ENCODE measurements around the gene NCAM1.

Gene NCAM1

DNA sequence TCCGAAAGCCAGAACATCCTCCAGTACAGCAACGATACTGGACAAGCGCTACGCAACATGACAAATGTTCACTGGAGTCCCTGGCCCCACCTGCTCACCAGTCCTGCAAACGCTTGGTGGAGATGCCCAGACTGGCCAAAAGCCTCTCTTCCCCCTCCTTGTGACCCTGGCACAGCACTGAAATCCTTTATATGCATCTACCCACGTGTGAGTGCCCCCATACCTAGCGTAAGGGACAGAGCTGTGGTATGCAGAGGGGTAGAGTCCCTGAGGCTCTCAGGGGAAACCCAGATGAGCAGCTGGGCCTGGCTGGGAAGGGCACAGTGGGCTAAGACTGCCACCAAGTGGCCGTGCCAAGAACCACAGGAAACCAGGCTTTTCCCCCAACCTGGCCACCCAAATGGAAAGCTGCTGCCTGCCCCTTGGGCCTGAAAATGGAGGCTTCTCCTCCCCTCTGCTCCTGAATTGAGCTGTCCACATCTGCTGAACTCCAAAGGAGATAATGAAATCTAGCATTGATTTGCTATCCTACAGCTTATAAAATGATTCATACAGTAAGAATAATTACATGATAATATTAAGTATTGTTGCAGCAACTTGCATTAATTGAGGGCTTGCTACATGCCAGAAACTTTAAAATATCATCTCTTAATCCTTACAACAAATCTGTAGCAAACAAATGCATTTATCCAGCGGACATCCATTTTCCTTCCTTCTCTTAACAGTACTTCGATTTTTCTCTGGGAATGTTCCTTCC is 328.4 kb downstream of the NCAM1 start:
- WGBS, 2 donors (ENCODE audit: extremely low coverage in 2 of 2, insufficient read length in 2 of 2, insufficient replicate concordance in 1 of 2): no CpG with 5 or more reads among the region's 10 CpGs
- H3K4me1 ChIP-seq (ENCODE audit: control insufficient read depth in 2 of 2, insufficient read depth in 1 of 2, low read depth in 1 of 2, low read length in 2 of 2): peaks cover 0 to 8% of the 10 kb centered on the region in 2 donors
- H3K18ac ChIP-seq (ENCODE audit: low read length): peak overlapping the region; percentile 44
- H2AFZ ChIP-seq (ENCODE audit: low read length): no peak overlapping the region
- H2AK5ac ChIP-seq (ENCODE audit: low read depth, low read length): peak overlapping the region; percentile 51
- H2BK5ac ChIP-seq (ENCODE audit: low read length): no peak overlapping the region
- no peak overlapping the region for H2BK15ac ChIP-seq (ENCODE audit: low read length)
- H3K4ac ChIP-seq (ENCODE audit: low read length): no peak overlapping the region
- no peak overlapping the region for H2BK120ac ChIP-seq (ENCODE audit: low read depth, low read length)
- no peaks in the 10 kb centered on the region for H3K27me3 ChIP-seq (ENCODE audit: control insufficient read depth in 3 of 3, insufficient read depth in 3 of 3, low read depth in 1 of 3, low read length in 3 of 3)
- no peak overlapping the region for H3K23ac ChIP-seq (ENCODE audit: low read depth, low read length, poor library complexity)
- peak; percentile 65 for DNase-seq (ENCODE audit: low spot score)
- H3K9ac ChIP-seq (ENCODE audit: low read depth, low read length, poor library complexity): no peak overlapping the region
- H2BK12ac ChIP-seq (ENCODE audit: low read length): peak overlapping the region; percentile 89
- H4K8ac ChIP-seq (ENCODE audit: low read depth, low read length): no peak overlapping the region
- no peak overlapping the region for H4K91ac ChIP-seq (ENCODE audit: low read depth, low read length, poor library complexity)
- no peaks in the 10 kb centered on the region for H3K36me3 ChIP-seq (replicated peaks in 1 of 2; ENCODE audit: control insufficient read depth in 2 of 2, insufficient read depth in 2 of 2, low read length in 2 of 2)
- H3K4me2 ChIP-seq (ENCODE audit: insufficient read depth, low read length, poor library complexity, severe bottlenecking): no peak overlapping the region
- no peaks in the 10 kb centered on the region for H3K79me1 ChIP-seq (ENCODE audit: low read depth, low read length)
- H3K9me3 ChIP-seq (replicated peaks in 1 of 2; ENCODE audit: control insufficient read depth in 2 of 2, insufficient read depth in 1 of 2, low read depth in 1 of 2, low read length in 2 of 2): no peaks in the 10 kb centered on the region
- H3K27ac ChIP-seq (replicated peaks; ENCODE audit: low read length): no peak overlapping the region
- H3K14ac ChIP-seq (ENCODE audit: low read length): no peak overlapping the region
- no peak overlapping the region for H3K4me3 ChIP-seq (ENCODE audit: low read length in 2 of 2)

DNA sequence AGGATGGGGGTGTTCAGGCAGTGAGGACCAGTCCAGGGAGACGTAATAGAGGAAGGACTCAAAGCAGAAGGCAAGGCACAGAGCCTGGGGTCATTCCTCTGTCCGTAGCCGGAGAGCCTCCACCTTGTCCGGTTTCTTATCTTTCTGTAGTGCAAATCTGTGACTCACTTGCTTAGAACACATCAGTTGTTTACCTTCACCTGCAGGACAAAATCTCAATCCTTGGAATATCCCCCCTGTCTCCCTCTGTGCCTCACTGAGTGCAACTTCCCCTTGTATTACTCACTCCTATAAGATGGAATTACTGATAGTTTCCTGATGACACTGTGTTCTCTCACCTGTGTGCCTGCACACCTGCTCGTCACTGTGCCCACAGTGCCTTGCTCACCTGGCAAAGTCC is 332.7 kb downstream of the NCAM1 start:
- Histone ChIP-seq H3K9me3 (replicated peaks in 1 of 2; ENCODE audit: control insufficient read depth in 2 of 2, insufficient read depth in 1 of 2, low read depth in 1 of 2, low read length in 2 of 2) (no peaks in the 10 kb centered on the region), H4K8ac (ENCODE audit: low read depth, low read length) (no peak overlapping the region), H3K4me3 (ENCODE audit: low read length in 2 of 2) (no peak overlapping the region), H3K4me1 (ENCODE audit: control insufficient read depth in 2 of 2, insufficient read depth in 1 of 2, low read depth in 1 of 2, low read length in 2 of 2) (peaks cover 0 to 5% of the 10 kb centered on the region in 2 donors), H3K4ac (ENCODE audit: low read length) (no peak overlapping the region), H2AFZ (ENCODE audit: low read length) (no peak overlapping the region), H4K91ac (ENCODE audit: low read depth, low read length, poor library complexity) (no peak overlapping the region), H3K9ac (ENCODE audit: low read depth, low read length, poor library complexity) (no peak overlapping the region), H3K18ac (ENCODE audit: low read length) (no peak overlapping the region), H2BK5ac (ENCODE audit: low read length) (no peak overlapping the region), H2BK15ac (ENCODE audit: low read length) (no peak overlapping the region), H3K27me3 (ENCODE audit: control insufficient read depth in 3 of 3, insufficient read depth in 3 of 3, low read depth in 1 of 3, low read length in 3 of 3) (peaks cover 0 to 3% (median 0%) of the 10 kb centered on the region in 3 experiments), H2AK5ac (ENCODE audit: low read depth, low read length) (no peak overlapping the region), H3K36me3 (replicated peaks in 1 of 2; ENCODE audit: control insufficient read depth in 2 of 2, insufficient read depth in 2 of 2, low read length in 2 of 2) (no peaks in the 10 kb centered on the region), H3K14ac (ENCODE audit: low read length) (no peak overlapping the region), H3K27ac (replicated peaks; ENCODE audit: low read length) (no peak overlapping the region), H2BK120ac (ENCODE audit: low read depth, low read length) (no peak overlapping the region), H3K23ac (ENCODE audit: low read depth, low read length, poor library complexity) (no peak overlapping the region), H3K79me1 (ENCODE audit: low read depth, low read length) (no peaks in the 10 kb centered on the region), H2BK12ac (ENCODE audit: low read length) (no peak overlapping the region), H3K4me2 (ENCODE audit: insufficient read depth, low read length, poor library complexity, severe bottlenecking) (no peak overlapping the region)
- no peak for DNase-seq (ENCODE audit: low spot score)
- no CpG with 5 or more reads among the region's 5 CpGs for WGBS, 2 donors (ENCODE audit: extremely low coverage in 2 of 2, insufficient read length in 2 of 2, insufficient replicate concordance in 1 of 2)

DNA sequence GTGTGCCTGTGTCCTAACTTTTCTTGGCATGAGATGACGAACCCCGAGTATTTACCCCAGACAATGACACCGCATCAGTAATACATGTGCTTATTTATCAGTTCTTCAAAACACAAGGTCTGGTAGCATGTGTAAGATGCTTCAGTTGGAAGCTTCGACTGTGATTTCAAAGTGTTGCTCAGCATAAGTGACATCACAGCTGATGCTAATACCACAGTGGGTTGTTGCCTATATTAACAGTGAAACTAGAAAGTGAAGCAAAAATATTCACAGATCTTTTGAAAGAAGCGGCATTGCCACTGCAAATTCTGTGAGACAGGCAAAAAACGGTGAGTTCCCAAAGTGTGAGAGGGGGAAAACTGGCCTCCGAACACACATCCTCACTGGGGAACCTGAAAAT is 334.8 kb downstream of the NCAM1 start:
- H3K9ac ChIP-seq (ENCODE audit: low read depth, low read length, poor library complexity): no peak overlapping the region
- H3K9me3 ChIP-seq (replicated peaks in 1 of 2; ENCODE audit: control insufficient read depth in 2 of 2, insufficient read depth in 1 of 2, low read depth in 1 of 2, low read length in 2 of 2): no peaks in the 10 kb centered on the region
- no peak overlapping the region for H2AK5ac ChIP-seq (ENCODE audit: low read depth, low read length)
- no peak overlapping the region for H3K4ac ChIP-seq (ENCODE audit: low read length)
- H3K4me1 ChIP-seq (ENCODE audit: control insufficient read depth in 2 of 2, insufficient read depth in 1 of 2, low read depth in 1 of 2, low read length in 2 of 2): peaks cover 0 to 2% of the 10 kb centered on the region in 2 donors
- H3K14ac ChIP-seq (ENCODE audit: low read length): no peak overlapping the region
- no peak overlapping the region for H4K8ac ChIP-seq (ENCODE audit: low read depth, low read length)
- DNase-seq (ENCODE audit: low spot score): no peak
- H2AFZ ChIP-seq (ENCODE audit: low read length): no peak overlapping the region
- no peak overlapping the region for H2BK15ac ChIP-seq (ENCODE audit: low read length)
- no peaks in the 10 kb centered on the region for H3K36me3 ChIP-seq (replicated peaks in 1 of 2; ENCODE audit: control insufficient read depth in 2 of 2, insufficient read depth in 2 of 2, low read length in 2 of 2)
- H3K27me3 ChIP-seq (ENCODE audit: control insufficient read depth in 3 of 3, insufficient read depth in 3 of 3, low read depth in 1 of 3, low read length in 3 of 3): peaks cover 0 to 3% (median 0%) of the 10 kb centered on the region in 3 experiments
- H2BK120ac ChIP-seq (ENCODE audit: low read depth, low read length): no peak overlapping the region
- H3K79me1 ChIP-seq (ENCODE audit: low read depth, low read length): no peaks in the 10 kb centered on the region
- H3K18ac ChIP-seq (ENCODE audit: low read length): no peak overlapping the region
- H2BK12ac ChIP-seq (ENCODE audit: low read length): no peak overlapping the region
- H2BK5ac ChIP-seq (ENCODE audit: low read length): no peak overlapping the region
- H3K4me3 ChIP-seq (ENCODE audit: low read length in 2 of 2): no peak overlapping the region
- no peak overlapping the region for H3K27ac ChIP-seq (replicated peaks; ENCODE audit: low read length)
- WGBS, 2 donors (ENCODE audit: extremely low coverage in 2 of 2, insufficient read length in 2 of 2, insufficient replicate concordance in 1 of 2): no CpG with 5 or more reads among the region's 7 CpGs
- no peak overlapping the region for H3K4me2 ChIP-seq (ENCODE audit: insufficient read depth, low read length, poor library complexity, severe bottlenecking)
- no peak overlapping the region for H4K91ac ChIP-seq (ENCODE audit: low read depth, low read length, poor library complexity)
- no peak overlapping the region for H3K23ac ChIP-seq (ENCODE audit: low read depth, low read length, poor library complexity)

DNA sequence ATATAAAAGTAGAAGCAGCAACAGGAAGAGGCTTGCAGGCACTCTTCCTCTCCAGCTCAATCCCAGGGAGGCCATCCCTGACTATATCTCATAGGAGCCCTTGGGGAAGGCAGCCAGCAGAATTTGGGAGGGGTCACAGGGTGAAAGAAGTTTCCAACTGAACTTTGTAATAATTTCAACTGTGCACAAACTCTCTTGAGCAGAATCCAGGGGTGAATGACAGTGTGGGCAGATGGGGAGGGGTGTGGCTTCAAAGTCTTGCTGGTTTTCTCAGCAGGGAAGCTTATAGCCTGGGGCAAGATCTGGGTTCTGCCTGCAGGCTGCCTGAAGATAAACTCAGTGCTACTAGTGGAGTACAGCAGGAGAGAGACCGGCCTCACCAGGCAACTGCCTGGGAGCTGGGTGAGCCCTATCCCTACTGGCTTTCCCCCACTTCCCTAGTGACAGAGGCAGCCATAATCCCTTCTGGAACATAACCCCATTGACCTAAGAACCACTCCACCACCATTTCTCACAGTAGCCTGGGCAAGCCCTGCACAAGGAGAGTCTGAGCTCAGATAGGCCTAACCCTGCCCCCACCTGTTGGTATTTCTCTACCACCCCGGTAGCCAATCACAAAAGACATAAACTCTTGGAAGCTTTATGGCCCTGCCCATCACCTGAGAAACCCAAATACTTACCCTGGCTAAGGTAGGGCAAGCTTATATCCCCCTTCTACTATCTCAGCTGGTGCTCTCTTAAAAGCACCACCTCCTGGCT is 335.4 kb downstream of the NCAM1 start:
- Histone ChIP-seq H2AK5ac (ENCODE audit: low read depth, low read length) (no peak overlapping the region), H2AFZ (ENCODE audit: low read length) (no peak overlapping the region), H3K4ac (ENCODE audit: low read length) (no peak overlapping the region), H3K18ac (ENCODE audit: low read length) (no peak overlapping the region), H3K79me1 (ENCODE audit: low read depth, low read length) (no peaks in the 10 kb centered on the region), H3K4me1 (ENCODE audit: control insufficient read depth in 2 of 2, insufficient read depth in 1 of 2, low read depth in 1 of 2, low read length in 2 of 2) (peaks cover 0 to 2% of the 10 kb centered on the region in 2 donors), H2BK5ac (ENCODE audit: low read length) (no peak overlapping the region), H3K14ac (ENCODE audit: low read length) (no peak overlapping the region), H3K27ac (replicated peaks; ENCODE audit: low read length) (no peak overlapping the region), H2BK12ac (ENCODE audit: low read length) (no peak overlapping the region), H3K9ac (ENCODE audit: low read depth, low read length, poor library complexity) (no peak overlapping the region), H3K4me3 (ENCODE audit: low read length in 2 of 2) (no peak overlapping the region), H3K23ac (ENCODE audit: low read depth, low read length, poor library complexity) (no peak overlapping the region), H4K91ac (ENCODE audit: low read depth, low read length, poor library complexity) (no peak overlapping the region), H3K4me2 (ENCODE audit: insufficient read depth, low read length, poor library complexity, severe bottlenecking) (no peak overlapping the region), H4K8ac (ENCODE audit: low read depth, low read length) (no peak overlapping the region), H3K36me3 (replicated peaks in 1 of 2; ENCODE audit: control insufficient read depth in 2 of 2, insufficient read depth in 2 of 2, low read length in 2 of 2) (no peaks in the 10 kb centered on the region), H2BK15ac (ENCODE audit: low read length) (peak overlapping the region; percentile 24), H3K9me3 (replicated peaks in 1 of 2; ENCODE audit: control insufficient read depth in 2 of 2, insufficient read depth in 1 of 2, low read depth in 1 of 2, low read length in 2 of 2) (no peaks in the 10 kb centered on the region), H3K27me3 (ENCODE audit: control insufficient read depth in 3 of 3, insufficient read depth in 3 of 3, low read depth in 1 of 3, low read length in 3 of 3) (peaks cover 0 to 3% (median 0%) of the 10 kb centered on the region in 3 experiments), H2BK120ac (ENCODE audit: low read depth, low read length) (no peak overlapping the region)
- DNase-seq (ENCODE audit: low spot score): no peak
- WGBS, 2 donors (ENCODE audit: extremely low coverage in 2 of 2, insufficient read length in 2 of 2, insufficient replicate concordance in 1 of 2): no CpG with 5 or more reads among the region's 2 CpGs

Data from neuronal stem cell (in vitro differentiated cells).